HG03521 (cell line): ENCODE data around the gene ANKRD7.

ENCODE experiments used
- ATAC-seq: cut with Tn5 transposase; IDR thresholded peaks from one replicate; pipeline ENCODE4 v1.9.1; 2021; ENCODE audit warnings: mild to moderate bottlenecking, moderate library complexity; ENCODE audit not compliant: unreplicated experiment

Gene ANKRD7

GRCh38 chr7:118224521-118224920 lies at the start of gene ANKRD7:
TSS of gene ANKRD7 (plus strand) at chr7:118224704. CDS start at chr7:118224831, 127 bp downstream.
- ATAC-seq = no peak

GRCh38 chr7:118175740-118176139 lies 48.8 kb upstream of the ANKRD7 start:
- no peak for ATAC-seq

GRCh38 chr7:118179191-118179590 lies 45.3 kb upstream of the ANKRD7 start:
- ATAC-seq = no peak

- no peak for ATAC-seq
Observed at GRCh38 chr7:118182593-118183427, 41.7 kb upstream of the ANKRD7 start.

- peak; percentile 2 for ATAC-seq
Observed at GRCh38 chr7:118183428-118183785, 41.1 kb upstream of the ANKRD7 start.

- peak; percentile 97 for ATAC-seq
Observed at GRCh38 chr7:118183786-118184564, 40.5 kb upstream of the ANKRD7 start, which contains the start of gene LSM8. TSS of gene LSM8 (plus strand) at chr7:118184164. CDS start at chr7:118184224, 60 bp downstream.

GRCh38 chr7:118184565-118184940 lies 40.0 kb upstream of the ANKRD7 start:
- no peak for ATAC-seq

GRCh38 chr7:118185163-118185860 lies 39.2 kb upstream of the ANKRD7 start:
- no peak for ATAC-seq

GRCh38 chr7:118186501-118186900 lies 38.0 kb upstream of the ANKRD7 start:
- ATAC-seq = no peak

GRCh38 chr7:118194571-118194970 lies 29.9 kb upstream of the ANKRD7 start:
- ATAC-seq = no peak

GRCh38 chr7:118195837-118196474 lies 28.5 kb upstream of the ANKRD7 start:
- peak; percentile 84 for ATAC-seq

- no peak for ATAC-seq
Observed at GRCh38 chr7:118202061-118202460, 22.4 kb upstream of the ANKRD7 start.

GRCh38 chr7:118214051-118214832 lies 10.3 kb upstream of the ANKRD7 start:
- peak; percentile 95 for ATAC-seq

GRCh38 chr7:118214833-118215182 lies 9.7 kb upstream of the ANKRD7 start:
- no peak for ATAC-seq

- ATAC-seq = no peak
Observed at GRCh38 chr7:118217210-118217619, 7.3 kb upstream of the ANKRD7 start.

GRCh38 chr7:118218413-118219156 lies 5.9 kb upstream of the ANKRD7 start:
- ATAC-seq = no peak

GRCh38 chr7:118219157-118219512 lies 5.4 kb upstream of the ANKRD7 start:
- no peak for ATAC-seq

GRCh38 chr7:118220583-118220982 lies 3.9 kb upstream of the ANKRD7 start:
- ATAC-seq = no peak

- ATAC-seq = no peak
Observed at GRCh38 chr7:118222591-118222990, 1.9 kb upstream of the ANKRD7 start.

GRCh38 chr7:118232837-118233236 lies 8.3 kb downstream of the ANKRD7 start:
- ATAC-seq = no peak
